ENCODE measurements around the gene LCAT.
"Not testable (repeated sequence)": the region's sequence is repeated elsewhere in the genome, so short reads cannot be mapped to it uniquely, and the experiment has no call there.

LCAT gene

DNA sequence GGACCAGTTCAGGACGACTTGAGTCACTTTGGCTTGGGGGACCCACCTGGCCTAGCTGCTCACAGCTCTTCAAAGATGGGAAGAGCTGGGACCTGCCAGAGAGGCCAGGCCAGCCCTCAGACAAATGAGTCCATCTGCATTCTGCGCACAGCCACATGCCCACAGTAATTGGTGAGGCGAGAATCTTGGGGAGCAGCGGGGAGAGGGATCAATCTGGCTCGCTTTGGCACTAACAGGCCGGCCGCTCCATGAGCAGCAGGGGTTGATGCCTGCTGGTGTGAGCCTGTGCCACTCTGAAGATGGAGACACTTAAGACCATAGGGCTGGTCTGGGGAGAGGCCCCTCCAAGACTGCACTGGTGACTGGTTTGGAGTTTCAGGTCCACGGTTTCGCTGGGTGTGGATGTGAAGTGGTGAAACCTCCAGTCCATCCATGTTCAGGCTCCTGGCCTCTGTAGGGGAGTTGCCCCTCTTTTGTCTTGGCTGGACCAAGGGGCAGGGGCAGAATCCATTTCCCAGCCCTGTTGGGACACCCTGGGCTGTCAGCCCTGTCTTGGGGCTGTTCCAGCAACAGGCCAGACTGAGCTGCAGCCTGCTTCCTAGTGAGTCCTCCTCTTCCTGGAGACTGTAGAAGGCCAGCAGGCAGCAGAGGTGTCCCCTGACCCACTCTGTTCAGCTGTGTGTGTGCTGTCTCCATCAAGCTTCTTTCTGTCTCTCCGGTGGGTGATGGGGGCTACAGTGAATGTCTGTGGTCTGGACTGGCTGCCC, 19.6 kb downstream of the LCAT start:
- H3K4me1 Mint-ChIP-seq: peaks cover 22% of the 10 kb centered on the region
- peaks cover 3% of the 10 kb centered on the region for H3K36me3 Mint-ChIP-seq
- H3K27ac Mint-ChIP-seq: no peak overlapping the region
- H3K9me3 Mint-ChIP-seq: no peaks in the 10 kb centered on the region
- ATAC-seq (ENCODE audit: low read depth): no peak
- no peaks in the 10 kb centered on the region for H3K27me3 Mint-ChIP-seq
- no peak overlapping the region for H3K4me3 Mint-ChIP-seq
- no peak for DNase-seq (ENCODE audit: low spot score in 2 of 2)

DNA sequence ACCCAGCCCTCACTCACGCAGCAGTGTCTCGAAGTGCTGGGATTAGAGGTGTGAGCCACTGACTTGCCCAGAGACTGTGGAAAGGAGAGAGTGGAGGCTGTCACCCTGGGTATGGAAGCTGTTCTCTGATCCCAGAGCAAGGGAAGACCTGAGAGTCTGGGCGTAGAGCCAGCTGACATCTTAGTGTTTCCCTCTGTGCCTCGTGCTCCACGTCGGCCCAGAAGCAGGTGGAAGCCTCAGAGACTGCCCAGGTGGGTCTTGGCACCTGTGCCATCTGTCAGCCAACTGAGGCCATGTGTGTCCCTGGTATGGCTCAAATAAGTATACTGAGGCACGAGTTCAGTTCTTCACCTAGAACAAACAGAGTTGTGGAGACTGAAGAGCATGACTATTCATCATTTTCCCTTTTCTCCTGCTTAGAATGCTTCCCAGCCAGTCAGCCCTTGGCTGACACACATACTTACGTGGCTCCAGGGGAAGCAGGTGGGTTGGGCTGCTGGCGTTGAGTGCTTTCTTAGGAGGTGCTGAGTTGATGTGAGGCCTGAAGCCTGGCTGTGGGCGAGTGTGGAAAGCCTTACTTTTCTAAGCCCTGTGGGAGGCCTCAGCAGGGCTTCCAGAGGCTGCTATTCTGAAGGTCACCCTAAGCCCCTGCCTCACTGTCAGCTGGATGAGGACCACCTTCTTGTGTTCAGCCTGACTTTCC, 20.4 kb downstream of the LCAT start:
- H3K4me3 Mint-ChIP-seq: no peak overlapping the region
- H3K4me1 Mint-ChIP-seq: peaks cover 21% of the 10 kb centered on the region
- H3K27ac Mint-ChIP-seq: no peak overlapping the region

DNA sequence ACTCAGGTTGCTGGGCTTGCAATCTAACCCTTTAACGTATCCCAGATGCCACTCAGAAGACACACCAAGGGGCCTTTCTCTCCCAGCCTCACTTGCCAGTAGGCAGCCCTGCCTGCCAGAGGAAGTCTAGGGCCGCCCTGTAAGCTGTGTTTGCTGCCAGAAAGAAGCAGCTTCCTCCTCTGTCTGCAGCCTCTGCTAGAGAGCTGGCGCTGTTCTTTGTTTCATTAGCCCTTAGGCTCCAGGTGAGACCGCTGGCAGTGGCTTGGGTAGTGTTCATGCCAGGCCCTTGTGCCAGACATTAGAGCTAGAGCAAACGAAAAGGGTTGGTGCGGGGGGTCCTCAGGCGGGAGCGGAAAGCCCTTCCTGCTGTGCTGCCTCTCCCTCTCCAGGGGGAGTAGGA, 21.2 kb downstream of the LCAT start:
- DNase-seq (ENCODE audit: low spot score in 2 of 2) (no peak), ATAC-seq (ENCODE audit: low read depth) (no peak)
- Mint-ChIP-seq H3K9me3 (no peaks in the 10 kb centered on the region), H3K27ac (peak overlapping the region; percentile 20), H3K27me3 (no peaks in the 10 kb centered on the region), H3K36me3 (no peaks in the 10 kb centered on the region), H3K4me1 (peaks cover 21% of the 10 kb centered on the region), H3K4me3 (no peak overlapping the region)

More for the DNA sequence above, 20.4 kb downstream of the LCAT start:
- ATAC-seq (ENCODE audit: low read depth): no peak
- no peak for DNase-seq (ENCODE audit: low spot score in 2 of 2)
- H3K36me3 Mint-ChIP-seq: peaks cover 3% of the 10 kb centered on the region
- H3K9me3 Mint-ChIP-seq: no peaks in the 10 kb centered on the region
- H3K27me3 Mint-ChIP-seq: no peaks in the 10 kb centered on the region

DNA sequence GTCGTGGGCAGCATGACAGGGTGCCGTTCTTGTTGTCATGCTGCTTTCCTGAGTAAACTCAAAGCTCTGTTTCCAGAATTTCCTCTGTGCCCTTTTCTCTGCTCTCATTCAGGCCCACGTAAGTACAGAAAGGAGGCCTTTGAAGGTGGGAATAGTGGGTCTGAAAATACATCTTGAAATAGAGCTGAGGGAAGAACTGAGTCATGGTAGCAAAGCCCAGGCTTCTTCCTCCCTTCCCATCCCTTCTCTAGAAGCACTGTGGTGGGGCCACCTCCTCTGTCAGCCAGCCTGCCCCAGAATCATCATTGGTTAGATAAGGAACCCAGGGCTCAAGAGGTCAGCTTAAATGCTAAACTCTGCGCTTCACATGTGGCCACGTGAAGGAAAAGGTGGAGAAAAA, 21.7 kb downstream of the LCAT start:
- peaks cover 26% of the 10 kb centered on the region for H3K4me1 Mint-ChIP-seq
- peak overlapping the region; percentile 20 for H3K27ac Mint-ChIP-seq
- no peaks in the 10 kb centered on the region for H3K36me3 Mint-ChIP-seq
- no peaks in the 10 kb centered on the region for H3K9me3 Mint-ChIP-seq
- H3K4me3 Mint-ChIP-seq: no peak overlapping the region
- no peaks in the 10 kb centered on the region for H3K27me3 Mint-ChIP-seq
- ATAC-seq (ENCODE audit: low read depth): no peak
- no peak for DNase-seq (ENCODE audit: low spot score in 2 of 2)

DNA sequence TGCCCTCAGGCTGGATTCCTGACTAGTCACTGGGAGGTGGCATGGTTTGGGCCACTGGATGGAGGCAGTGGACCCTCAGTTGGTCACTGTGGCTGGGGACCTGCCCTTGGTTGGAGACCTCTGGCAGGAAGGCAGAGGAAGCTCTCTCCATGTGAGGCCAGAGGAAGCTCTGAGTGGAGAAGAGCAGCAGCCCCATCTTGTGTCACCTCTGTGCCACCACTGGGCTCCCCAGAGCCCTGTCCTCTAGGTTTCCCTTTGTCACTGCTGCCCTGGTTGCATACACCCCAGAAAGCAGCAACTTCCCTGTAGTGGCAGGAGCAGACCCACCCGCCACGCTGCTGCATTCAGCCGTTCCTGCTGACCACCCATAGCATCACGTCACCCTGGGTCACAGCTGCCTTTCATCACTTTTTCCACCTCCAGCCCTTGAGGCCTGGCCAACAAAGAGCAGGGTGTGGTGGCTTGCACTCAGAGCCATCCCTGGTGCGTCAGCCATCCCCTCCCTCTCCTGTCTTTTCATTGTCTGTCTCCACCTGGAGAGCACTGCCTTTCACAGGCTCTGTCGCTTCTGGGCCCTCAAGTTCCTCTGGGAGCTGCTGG, 24.2 kb downstream of the LCAT start:
- H3K9me3 Mint-ChIP-seq: no peaks in the 10 kb centered on the region
- no peak for DNase-seq (ENCODE audit: low spot score in 2 of 2)
- no peaks in the 10 kb centered on the region for H3K27me3 Mint-ChIP-seq
- H3K4me3 Mint-ChIP-seq: no peak overlapping the region
- ATAC-seq (ENCODE audit: low read depth): no peak
- H3K36me3 Mint-ChIP-seq: peaks cover 2% of the 10 kb centered on the region
- peaks cover 20% of the 10 kb centered on the region for H3K4me1 Mint-ChIP-seq
- H3K27ac Mint-ChIP-seq: no peak overlapping the region

DNA sequence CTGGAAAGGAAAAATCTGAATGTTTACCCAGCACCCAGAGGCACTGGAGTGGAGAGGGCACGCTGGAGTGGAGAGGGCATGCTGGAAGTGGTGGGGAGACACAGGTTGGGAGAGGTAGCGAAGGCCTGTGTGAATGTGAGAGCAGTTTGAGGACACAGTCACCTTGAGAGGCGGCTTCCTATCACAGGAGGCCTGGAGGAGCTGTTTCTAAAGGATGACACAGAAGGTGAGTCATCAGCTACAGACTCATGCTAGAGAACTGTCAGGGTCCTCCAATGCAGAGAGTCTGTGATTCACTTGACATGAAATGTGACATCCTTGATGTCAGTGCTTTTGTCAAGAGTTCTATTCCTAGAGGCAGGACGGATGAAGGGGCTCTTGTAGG, 26.1 kb downstream of the LCAT start:
- H3K36me3 Mint-ChIP-seq: peaks cover 2% of the 10 kb centered on the region
- no peaks in the 10 kb centered on the region for H3K9me3 Mint-ChIP-seq
- H3K4me3 Mint-ChIP-seq: no peak overlapping the region
- H3K27me3 Mint-ChIP-seq: no peaks in the 10 kb centered on the region
- peaks cover 18% of the 10 kb centered on the region for H3K4me1 Mint-ChIP-seq
- DNase-seq (ENCODE audit: low spot score in 2 of 2) (no peak), ATAC-seq (ENCODE audit: low read depth) (no peak)
- no peak overlapping the region for H3K27ac Mint-ChIP-seq

DNA sequence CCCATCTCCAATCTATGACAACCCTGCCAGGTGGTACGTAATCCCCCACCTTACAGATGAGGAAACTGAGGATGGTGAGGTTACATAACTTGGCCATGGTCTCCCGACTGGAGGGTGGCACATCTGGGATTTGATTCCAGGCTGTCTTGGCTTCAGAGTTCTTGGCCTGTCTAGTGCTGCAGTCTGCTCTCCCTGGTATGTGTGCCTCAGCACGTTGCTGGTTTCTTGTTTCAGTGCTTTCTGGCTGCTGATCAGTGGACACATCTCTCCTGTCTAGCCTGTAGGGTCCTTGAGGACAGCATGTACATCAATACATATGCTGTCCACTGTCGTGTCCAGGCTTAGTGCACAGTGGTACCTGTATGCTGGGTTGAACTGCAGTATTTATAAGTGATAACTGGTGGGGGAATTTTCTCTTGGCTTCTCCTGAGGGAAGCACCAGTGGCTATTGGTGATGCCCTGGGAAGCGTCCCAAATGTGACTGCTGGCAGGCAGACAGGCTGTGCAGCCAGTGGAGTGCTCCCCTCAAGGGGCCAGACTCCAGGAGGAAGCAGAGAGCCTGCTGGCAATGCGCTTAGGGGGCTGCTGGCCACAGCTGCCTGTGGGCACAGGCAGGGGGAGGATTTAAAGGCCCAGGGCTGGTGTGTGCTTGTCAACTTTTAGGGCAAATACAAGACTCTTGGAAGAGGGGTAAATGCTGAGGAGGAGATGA, 26.6 kb downstream of the LCAT start:
- Mint-ChIP-seq H3K4me1 (peaks cover 17% of the 10 kb centered on the region), H3K27me3 (no peaks in the 10 kb centered on the region), H3K9me3 (no peaks in the 10 kb centered on the region), H3K27ac (no peak overlapping the region), H3K4me3 (no peak overlapping the region), H3K36me3 (peaks cover 2% of the 10 kb centered on the region)
- DNase-seq (ENCODE audit: low spot score in 2 of 2): no peak
- ATAC-seq (ENCODE audit: low read depth): no peak

DNA sequence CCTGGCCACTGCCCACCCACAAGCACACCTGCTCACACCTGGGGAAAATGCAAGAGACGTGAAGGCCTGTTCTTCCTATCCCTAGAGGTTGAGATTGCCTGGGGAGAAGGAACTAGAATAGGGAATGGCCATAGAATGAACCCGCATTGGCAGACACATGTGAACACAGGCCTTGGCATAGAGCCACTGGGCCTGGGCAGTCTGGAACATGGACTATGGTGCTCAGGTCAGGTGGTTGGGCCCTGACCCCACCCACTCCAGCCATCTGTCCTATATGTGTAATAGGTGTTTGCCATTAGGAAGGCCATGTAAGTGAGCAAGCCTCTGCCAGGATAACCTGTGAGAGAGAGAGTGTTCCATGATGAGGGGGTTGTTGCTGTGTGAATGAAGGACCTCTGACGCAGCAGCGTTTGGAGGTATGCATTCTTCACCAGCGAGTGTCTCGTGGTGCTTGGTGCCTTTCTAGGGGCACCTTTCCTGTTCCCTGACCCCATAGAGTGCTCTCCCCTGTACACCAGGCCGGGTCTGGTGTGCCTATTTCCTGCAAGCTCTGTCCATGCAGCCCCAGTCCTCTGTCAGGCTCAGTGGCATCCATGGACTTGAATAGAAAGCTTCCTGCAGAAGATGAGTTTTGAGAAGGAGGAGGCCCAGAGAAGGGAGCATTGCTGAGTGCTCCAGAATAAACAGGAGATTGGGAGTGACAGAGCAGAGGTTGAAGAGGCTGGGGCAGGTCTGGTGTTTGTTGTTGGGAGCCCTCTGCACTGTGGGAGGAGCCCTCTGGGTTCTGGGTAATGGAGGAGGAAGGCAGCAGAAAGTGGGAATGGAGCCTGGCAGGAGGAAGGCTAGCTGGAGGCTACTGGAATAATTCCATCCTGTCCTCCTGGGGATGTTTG, 27.8 kb downstream of the LCAT start:
- H3K9me3 Mint-ChIP-seq: no peaks in the 10 kb centered on the region
- peaks cover 16% of the 10 kb centered on the region for H3K4me1 Mint-ChIP-seq
- H3K4me3 Mint-ChIP-seq: no peak overlapping the region
- no peaks in the 10 kb centered on the region for H3K27me3 Mint-ChIP-seq
- peaks cover 6% of the 10 kb centered on the region for H3K36me3 Mint-ChIP-seq
- ATAC-seq (ENCODE audit: low read depth): no peak
- no peak for DNase-seq (ENCODE audit: low spot score in 2 of 2)
- H3K27ac Mint-ChIP-seq: no peak overlapping the region

DNA sequence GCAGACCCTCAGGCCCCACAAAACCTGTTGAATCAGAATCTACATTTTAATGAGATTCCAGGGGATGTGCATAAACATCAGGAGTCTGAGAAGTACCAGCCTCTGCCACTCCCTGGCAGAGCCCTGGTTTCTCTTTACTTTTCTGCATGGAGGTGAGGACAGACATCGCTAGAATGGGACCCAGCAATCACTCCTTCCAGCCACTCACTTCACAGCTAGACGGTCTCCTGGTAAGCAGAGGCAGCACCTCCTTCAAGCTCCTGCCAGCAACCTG, 28.5 kb downstream of the LCAT start:
- not testable (repeated sequence) for DNase-seq (ENCODE audit: low spot score in 2 of 2); H3K9me3 Mint-ChIP-seq; H3K4me3 Mint-ChIP-seq; ATAC-seq (ENCODE audit: low read depth); H3K27ac Mint-ChIP-seq; H3K36me3 Mint-ChIP-seq; H3K27me3 Mint-ChIP-seq
- peaks cover 16% of the 10 kb centered on the region for H3K4me1 Mint-ChIP-seq

DNA sequence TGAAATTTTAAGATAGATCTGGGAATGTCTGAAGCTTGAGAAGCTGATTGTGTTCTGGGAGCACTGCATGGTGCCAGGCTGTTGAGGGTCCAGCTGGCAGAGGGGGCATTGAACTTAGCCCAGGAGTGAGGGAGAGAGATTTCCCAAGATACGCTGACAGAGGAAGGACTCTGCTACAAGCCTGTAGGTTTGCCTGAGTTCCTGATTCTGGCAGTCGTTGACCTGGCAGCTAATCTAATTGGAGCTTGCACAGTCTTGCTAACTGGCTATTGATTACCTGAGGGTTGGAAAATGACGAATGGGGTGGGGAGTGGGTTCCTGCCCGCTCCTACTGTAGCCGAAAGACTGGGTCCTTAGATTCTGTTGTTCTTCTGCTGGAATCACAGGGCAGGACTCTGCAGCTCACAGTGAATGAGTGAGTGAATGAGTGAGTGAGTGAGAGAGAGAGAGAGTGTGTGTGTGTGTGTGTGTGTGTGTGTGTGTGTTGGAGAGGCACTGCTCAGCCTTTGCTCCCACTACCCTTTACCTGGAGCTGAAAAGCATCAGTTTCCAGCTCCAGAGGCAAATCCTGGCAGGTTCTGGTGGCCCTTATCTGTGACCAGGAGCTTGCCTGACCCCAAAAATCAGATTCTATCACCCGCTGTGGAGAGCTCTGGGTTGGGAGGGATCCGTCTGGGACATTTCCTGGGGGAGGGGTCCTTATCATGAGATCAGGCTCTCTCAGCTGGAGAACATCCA, 29.0 kb downstream of the LCAT start:
- no peaks in the 10 kb centered on the region for H3K9me3 Mint-ChIP-seq
- peaks cover 6% of the 10 kb centered on the region for H3K36me3 Mint-ChIP-seq
- no peak overlapping the region for H3K27ac Mint-ChIP-seq
- H3K27me3 Mint-ChIP-seq: no peaks in the 10 kb centered on the region
- DNase-seq (ENCODE audit: low spot score in 2 of 2): no peak
- no peak overlapping the region for H3K4me3 Mint-ChIP-seq
- H3K4me1 Mint-ChIP-seq: peaks cover 16% of the 10 kb centered on the region
- ATAC-seq (ENCODE audit: low read depth): no peak

DNA sequence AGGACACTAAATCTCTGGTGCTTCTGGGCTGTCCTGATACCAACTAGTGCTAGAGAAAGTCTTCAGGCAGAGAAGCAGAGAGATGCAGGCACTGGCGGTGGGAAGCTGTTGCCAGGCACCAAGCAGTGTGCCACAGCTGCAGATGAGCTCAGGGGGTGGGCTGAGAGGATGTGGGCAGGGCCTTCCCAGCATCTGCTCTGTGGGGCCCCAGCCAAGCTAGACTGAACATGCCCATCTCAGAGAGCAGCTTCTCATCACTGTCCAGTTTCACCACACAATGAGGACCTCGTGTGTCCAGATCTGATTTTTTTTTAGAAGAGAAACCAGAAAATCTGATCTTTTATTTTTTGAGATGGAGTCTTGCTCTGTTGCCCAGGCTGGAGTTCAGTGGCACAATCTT, 33.8 kb downstream of the LCAT start:
- Mint-ChIP-seq H3K27me3 (no peaks in the 10 kb centered on the region), H3K4me3 (no peak overlapping the region), H3K27ac (no peak overlapping the region), H3K36me3 (peaks cover 14% of the 10 kb centered on the region), H3K4me1 (peaks cover 9% of the 10 kb centered on the region), H3K9me3 (no peaks in the 10 kb centered on the region)
- no peak for DNase-seq (ENCODE audit: low spot score in 2 of 2)
- ATAC-seq (ENCODE audit: low read depth): peak; percentile 32

DNA sequence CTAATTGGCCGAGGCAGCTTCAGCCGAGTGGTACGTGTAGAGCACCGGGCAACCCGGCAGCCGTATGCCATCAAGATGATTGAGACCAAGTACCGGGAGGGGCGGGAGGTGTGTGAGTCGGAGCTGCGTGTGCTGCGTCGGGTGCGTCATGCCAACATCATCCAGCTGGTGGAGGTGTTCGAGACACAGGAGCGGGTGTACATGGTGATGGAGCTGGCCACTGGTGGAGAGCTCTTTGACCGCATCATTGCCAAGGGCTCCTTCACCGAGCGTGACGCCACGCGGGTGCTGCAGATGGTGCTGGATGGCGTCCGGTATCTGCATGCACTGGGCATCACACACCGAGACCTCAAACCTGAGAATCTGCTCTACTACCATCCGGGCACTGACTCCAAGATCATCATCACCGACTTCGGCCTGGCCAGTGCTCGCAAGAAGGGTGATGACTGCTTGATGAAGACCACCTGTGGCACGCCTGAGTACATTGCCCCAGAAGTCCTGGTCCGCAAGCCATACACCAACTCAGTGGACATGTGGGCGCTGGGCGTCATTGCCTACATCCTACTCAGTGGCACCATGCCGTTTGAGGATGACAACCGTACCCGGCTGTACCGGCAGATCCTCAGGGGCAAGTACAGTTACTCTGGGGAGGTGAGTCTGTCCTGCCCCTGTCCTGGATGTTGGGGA, 34.7 kb downstream of the LCAT start:
- ATAC-seq (ENCODE audit: low read depth) (no peak), DNase-seq (ENCODE audit: low spot score in 2 of 2) (no peak)
- peaks cover 8% of the 10 kb centered on the region for H3K4me1 Mint-ChIP-seq
- H3K4me3 Mint-ChIP-seq: no peak overlapping the region
- H3K27ac Mint-ChIP-seq: no peak overlapping the region
- no peaks in the 10 kb centered on the region for H3K9me3 Mint-ChIP-seq
- peaks cover 14% of the 10 kb centered on the region for H3K36me3 Mint-ChIP-seq
- no peaks in the 10 kb centered on the region for H3K27me3 Mint-ChIP-seq

Measured in memory B cell (primary cell).